H1 (cell line): Measurements from ENCODE around the gene PLCL1. TPM values are rescaled to one million over a fixed set of nuclear protein-coding genes. Genes with fewer than 3 reads are reported as not detected.

ENCODE experiments used
- CTCF ChIA-PET: fragments of 300-600 bp; sonication (Branson Sonifier 250); formaldehyde crosslinking; loops from one replicate; lab custom pipeline; 2021; ENCODE audit not compliant: partially characterized antibody; lab: Charles Lee
- POLR2A ChIA-PET: fragments of 300-600 bp; sonication (Branson Sonifier 250); formaldehyde crosslinking; loops from one replicate; lab custom pipeline; 2021; ENCODE audit warnings: inconsistent platforms; ENCODE audit not compliant: partially characterized antibody; lab: Charles Lee
- DNase-seq, 2 experiments: peaks; one replicate each; pipeline versions ENCODE4 v3.0.0 to v3.0.0-alpha.2; 2010 to 2022; ENCODE audit warnings: low spot score in 2 of 2, low read depth in 1 of 2, mixed read lengths in 1 of 2
- FAIRE-seq: peaks from 2 replicates; lab custom pipeline; 2011; peaks lifted over from hg19 to GRCh38; lab: Jason Lieb, UNC
- H2AFZ ChIP-seq: 2 replicates; pipeline ENCODE4 v1.8.1; 2012; ENCODE audit warnings: low read length, inconsistent platforms
- H2AK5ac ChIP-seq: 2 replicates; pipeline ENCODE4 v1.6.1; 2013; ENCODE audit warnings: low read depth, low read length
- H2BK120ac ChIP-seq: replicated peaks from 2 replicates; pipeline ENCODE3; 2013; ENCODE audit warnings: low read depth, low read length, inconsistent platforms
- H2BK12ac ChIP-seq: 2 replicates; pipeline ENCODE4 v1.6.1; 2013; ENCODE audit warnings: low read depth, low read length
- H2BK15ac ChIP-seq: 2 replicates; pipeline ENCODE4 v1.6.1; 2013; ENCODE audit warnings: low read length
- H2BK20ac ChIP-seq: 2 replicates; pipeline ENCODE4 v1.6.1; 2013; ENCODE audit warnings: low read length
- H2BK5ac ChIP-seq: 2 replicates; pipeline ENCODE4 v1.6.1; 2013; ENCODE audit warnings: low read depth, low read length
- H3K14ac ChIP-seq: 2 replicates; pipeline ENCODE4 v1.6.1; 2013; ENCODE audit warnings: inconsistent platforms; ENCODE audit not compliant: insufficient read length
- H3K18ac ChIP-seq: 2 replicates; pipeline ENCODE4 v1.6.1; 2013; ENCODE audit warnings: low read length; ENCODE audit errors: extremely low read depth
- H3K23ac ChIP-seq: 2 replicates; pipeline ENCODE4 v1.6.1; 2013; ENCODE audit warnings: inconsistent platforms; ENCODE audit not compliant: insufficient read length
- H3K23me2 ChIP-seq: 2 replicates; pipeline ENCODE4 v1.6.1; 2013; ENCODE audit warnings: low read depth, low read length
- H3K27ac ChIP-seq: 2 replicates; pipeline ENCODE4 v1.6.1; 2011; ENCODE audit warnings: low read depth, low read length, inconsistent platforms
- H3K27me3 ChIP-seq, 4 experiments: replicated peaks in 1 of 4; 1 replicate in 1 of 4; 2 replicates in 3 of 4; pipeline versions ENCODE4 v1.6.1 to v1.8.1; 2011 to 2013; ENCODE audit warnings: low read length in 3 of 4, mild to moderate bottlenecking in 3 of 4, inconsistent platforms in 2 of 4, mixed read lengths in 2 of 4, moderate library complexity in 1 of 4; ENCODE audit not compliant: control insufficient read depth in 3 of 4, insufficient read depth in 3 of 4; ENCODE audit errors: extremely low read depth in 1 of 4
- H3K36me3 ChIP-seq, 4 experiments: 2 replicates each; pipeline versions ENCODE4 v1.6.1 to v1.8.1; 2011 to 2013; ENCODE audit warnings: mild to moderate bottlenecking in 4 of 4, low read length in 3 of 4, moderate library complexity in 2 of 4, control low read depth in 1 of 4, inconsistent platforms in 1 of 4; ENCODE audit not compliant: insufficient read depth in 4 of 4, control insufficient read depth in 2 of 4
- H3K4ac ChIP-seq: replicated peaks from 2 replicates; pipeline ENCODE3; 2013; ENCODE audit warnings: low read length, low read depth, mixed read lengths, inconsistent platforms; ENCODE audit not compliant: insufficient read length
- H3K4me1 ChIP-seq, 4 experiments: replicated peaks in 1 of 4; 1 replicate in 1 of 4; 2 replicates in 3 of 4; pipeline versions ENCODE4 v1.6.1 to v1.8.1; 2011 to 2013; ENCODE audit warnings: low read length in 3 of 4, inconsistent platforms in 2 of 4, mixed read lengths in 1 of 4; ENCODE audit not compliant: insufficient read depth in 4 of 4, control insufficient read depth in 3 of 4
- H3K4me2 ChIP-seq, 2 experiments: 2 replicates each; pipeline versions ENCODE4 v1.6.1 to v1.8.1; 2011 to 2013; ENCODE audit warnings: low read depth in 2 of 2, low read length in 2 of 2, control low read depth in 1 of 2, inconsistent platforms in 1 of 2, mild to moderate bottlenecking in 1 of 2; ENCODE audit not compliant: insufficient read depth in 1 of 2
- H3K4me3 ChIP-seq, 4 experiments: fragments of 200-600, 300-600 bp in 1 of 4; sonication (generic), shearing (Covaris generic), sonication (Bioruptor Twin) in 1 of 4; 2 replicates each; pipeline versions ENCODE4 v1.5.1 to v1.8.1; 2011 to 2016; ENCODE audit warnings: low read length in 4 of 4, low read depth in 3 of 4, control low read depth in 2 of 4, inconsistent platforms in 2 of 4, mild to moderate bottlenecking in 2 of 4, mixed read lengths in 1 of 4, moderate library complexity in 1 of 4; ENCODE audit not compliant: insufficient read depth in 2 of 4; ENCODE audit errors: extremely low read depth in 1 of 4
- H3K56ac ChIP-seq: replicated peaks from 2 replicates; pipeline ENCODE3; 2013; ENCODE audit warnings: low read depth, mild to moderate bottlenecking, mixed read lengths, low read length, inconsistent platforms; ENCODE audit not compliant: insufficient read length
- H3K79me1 ChIP-seq: 2 replicates; pipeline ENCODE4 v1.6.1; 2013; ENCODE audit warnings: low read depth, low read length, control low read depth
- H3K79me2 ChIP-seq, 2 experiments: 2 replicates each; pipeline versions ENCODE4 v1.6.1 to v1.8.1; 2012 to 2013; ENCODE audit warnings: low read length in 2 of 2, mild to moderate bottlenecking in 2 of 2, inconsistent platforms in 1 of 2; ENCODE audit not compliant: insufficient read depth in 2 of 2, control insufficient read depth in 1 of 2
- H3K9ac ChIP-seq, 4 experiments: replicated peaks in 1 of 4; 1 replicate in 1 of 4; 2 replicates in 3 of 4; pipeline versions ENCODE4 v1.6.1 to v1.8.1; 2011 to 2013; ENCODE audit warnings: low read depth in 3 of 4, low read length in 3 of 4, control low read depth in 2 of 4, mild to moderate bottlenecking in 2 of 4, moderate library complexity in 2 of 4, inconsistent platforms in 1 of 4; ENCODE audit errors: extremely low read depth in 1 of 4
- H3K9me3 ChIP-seq, 2 experiments: 2 replicates each; pipeline versions ENCODE4 v1.6.1 to v1.8.1; 2012 to 2013; ENCODE audit warnings: mild to moderate bottlenecking in 2 of 2, moderate library complexity in 2 of 2, control low read depth in 1 of 2, inconsistent platforms in 1 of 2, low read depth in 1 of 2, low read length in 1 of 2, mixed read lengths in 1 of 2; ENCODE audit not compliant: insufficient read depth in 2 of 2
- H4K20me1 ChIP-seq, 2 experiments: replicated peaks in 1 of 2; 2 replicates each; pipeline versions ENCODE3 to v1.8.1; 2011 to 2013; ENCODE audit warnings: inconsistent platforms in 2 of 2, low read length in 2 of 2, mild to moderate bottlenecking in 1 of 2; ENCODE audit not compliant: insufficient read depth in 2 of 2, control insufficient read depth in 1 of 2
- H4K5ac ChIP-seq: 2 replicates; pipeline ENCODE4 v1.6.1; 2013; ENCODE audit warnings: low read length, low read depth, mixed read lengths, inconsistent platforms; ENCODE audit not compliant: insufficient read length
- H4K8ac ChIP-seq: 2 replicates; pipeline ENCODE4 v1.8.0; 2013; ENCODE audit warnings: mild to moderate bottlenecking, moderate library complexity, low read length, inconsistent platforms; ENCODE audit not compliant: insufficient read depth; ENCODE audit errors: extremely low read depth
- H4K91ac ChIP-seq: replicated peaks from 2 replicates; pipeline ENCODE3; 2013; ENCODE audit warnings: low read length, mixed read lengths, inconsistent platforms; ENCODE audit not compliant: insufficient read length
- ASH2L ChIP-seq: fragments of 200-600, 300-600 bp; sonication (generic); IDR thresholded peaks from one replicate; pipeline ENCODE4 v1.7.1; 2017; ENCODE audit warnings: low read length
- PHF8 ChIP-seq: fragments of 200-600 bp; sonication (generic); conservative IDR thresholded peaks from 2 replicates; pipeline ENCODE4 v1.7.1; 2012; ENCODE audit warnings: low read depth, mild to moderate bottlenecking, inconsistent platforms, low read length, moderate library complexity
- YY1 ChIP-seq: IDR thresholded peaks from 2 replicates; pipeline ENCODE4 v1.6.1; 2011; ENCODE audit warnings: low read depth, mild to moderate bottlenecking, low read length
- WGBS, 2 experiments: shearing (Covaris generic) in 1 of 2; methylation state at CpG; one replicate each; pipeline versions ENCODE4 v1.1.6 to v1.1.7; 2013 to 2015; ENCODE audit warnings: low lambda C conversion rate in 2 of 2, mixed read lengths in 2 of 2, inconsistent platforms in 1 of 2, low coverage in 1 of 2, missing lambda C conversion rate in 1 of 2; ENCODE audit not compliant: insufficient replicate concordance in 2 of 2, insufficient coverage in 1 of 2, insufficient read length in 1 of 2; ENCODE audit errors: extremely low coverage in 1 of 2, missing lambda C conversion rate in 1 of 2; 5-methylcytosine and 5-hydroxymethylcytosine counted together
- polyA plus RNA-seq, 7 experiments: library from polyadenylated mRNA; depleted of rRNA in 3 of 7; stranded (reverse) in 5 of 7; unstranded in 2 of 7; fragments of >200 nt in 5 of 7; fragments of 200-250 nt in 2 of 7; gene quantifications; 1 replicate in 5 of 7; 2 replicates in 1 of 7; 4 replicates in 1 of 7; pipeline versions ENCODE4 v1.2.1 to v1.2.3, GENCODE V29; 2011 to 2013; ENCODE audit warnings: missing spikeins in 2 of 7, mixed read lengths in 2 of 7
- total RNA-seq: library from RNA; stranded (reverse); fragmentation: NEBNext Ultra II Directional; extraction: Animal tissue kit (Norgen Biotek cat#: 25700); gene quantifications from 2 replicates; pipeline ENCODE4 v1.2.1, GENCODE V29; 2021

The PLCL1 gene
- total and polyA plus RNA-seq, 2 of the 8 experiments (the other 6 are each of a cell fraction or from before 2014, with no cell fraction given), result not detected

DNA sequence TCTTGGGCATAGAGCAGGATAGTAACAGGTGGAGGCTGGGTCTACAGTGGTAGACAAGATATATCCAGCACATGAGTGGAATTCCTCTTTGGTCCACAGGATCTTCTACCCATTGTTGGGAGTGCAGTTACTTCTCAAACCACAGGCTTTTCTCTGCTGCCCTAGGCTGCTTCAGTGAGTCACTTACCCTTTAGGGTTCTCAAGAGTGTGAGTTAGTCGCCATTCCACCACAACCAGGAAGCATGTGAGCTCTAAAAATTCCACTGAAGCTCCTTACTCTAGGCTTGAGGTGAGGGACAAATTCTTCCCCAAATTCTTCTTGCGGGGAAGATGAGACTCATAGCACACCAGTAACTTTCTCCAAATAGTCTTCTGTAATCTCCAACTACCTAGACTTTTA lies 189.4 kb downstream of the PLCL1 start:
- Histone ChIP-seq H3K14ac (no peak overlapping the region), H2BK12ac (no peak overlapping the region), H3K23ac (no peak overlapping the region), H2BK5ac (no peak overlapping the region), H2AFZ (no peak overlapping the region), H3K4ac (no peak overlapping the region), H3K4me2 (no peak overlapping the region), H3K79me2 (no peaks in the 10 kb centered on the region), H3K9ac (no peak overlapping the region), H3K4me3 (no peak overlapping the region), H2BK20ac (no peak overlapping the region), H3K56ac (no peak overlapping the region), H3K36me3 (no peaks in the 10 kb centered on the region), H2BK15ac (no peak overlapping the region), H2AK5ac (no peak overlapping the region), H4K91ac (no peak overlapping the region), H3K9me3 (peaks cover 0 to 3% of the 10 kb centered on the region in 2 experiments; a peak in 1 of 4 replicates), H3K18ac (no peak overlapping the region), H3K27ac (no peak overlapping the region), H4K8ac (no peak overlapping the region), H4K5ac (no peak overlapping the region), H4K20me1 (no peaks in the 10 kb centered on the region), H3K23me2 (no peaks in the 10 kb centered on the region; the same call in 1 of the 2 replicates), H3K27me3 (no peaks in the 10 kb centered on the region; a peak in 1 of 7 replicates), H2BK120ac (no peak overlapping the region), H3K4me1 (no peaks in the 10 kb centered on the region), H3K79me1 (no peaks in the 10 kb centered on the region)
- CTCF ChIA-PET, result interaction anchor here (1.0 to 1.4 kb wide), 2 partner anchors 11 to 140 kb away, joined by 3 read pairs; no protein-coding TSS in a partner anchor
- 87% methylated on average over 2 of the region's 2 CpGs; no CpG with 5 or more reads in 1 of the 2 experiments for WGBS, 2 experiments
- FAIRE-seq (no peak), DNase-seq (no peak)
- POLR2A ChIA-PET, result no interaction called here
- TF ChIP-seq PHF8 (no peak), YY1 (no peak), ASH2L (no peak)
